Type B pancreatic cell (in vitro differentiated cells): ENCODE results near the gene GABRE. TPM values are rescaled to one million over a fixed set of nuclear protein-coding genes. Genes with fewer than 3 reads are reported as not detected.

Source experiments
- DNase-seq: peaks from one replicate; pipeline ENCODE4 v3.0.0; 2021; ENCODE audit warnings: mixed read lengths; ENCODE audit not compliant: unreplicated experiment; ENCODE audit errors: extremely low spot score
- H3K27ac Mint-ChIP-seq: 2 replicates; pipeline ENCODE4 v1.8.0; 2021; ENCODE audit warnings: mild to moderate bottlenecking, mixed read lengths
- H3K27me3 Mint-ChIP-seq: 2 replicates; pipeline ENCODE4 v1.8.0; 2021; ENCODE audit warnings: mixed read lengths
- H3K36me3 Mint-ChIP-seq: 2 replicates; pipeline ENCODE4 v1.8.0; 2021; ENCODE audit warnings: mixed read lengths
- H3K4me1 Mint-ChIP-seq: one replicate; pipeline ENCODE4 v1.8.0; 2021; ENCODE audit warnings: mixed read lengths; ENCODE audit not compliant: unreplicated experiment
- H3K4me3 Mint-ChIP-seq: 2 replicates; pipeline ENCODE4 v1.8.0; 2021; ENCODE audit warnings: mild to moderate bottlenecking, mixed read lengths
- H3K9me3 Mint-ChIP-seq: 2 replicates; pipeline ENCODE4 v1.8.0; 2021; ENCODE audit warnings: mixed read lengths
- microRNA-seq: library from miRNA; unstranded; fragments of <30 nt; microRNA quantifications from one replicate; pipeline ENCODE4, GENCODE V29; 2020
- total RNA-seq: library from RNA; stranded (reverse); gene quantifications from 2 replicates; pipeline ENCODE4 v1.2.1, GENCODE V29; 2021; ENCODE audit warnings: low replicate concordance
- TF ChIP-seq, protein P1 (sequence below): fragments of 200-600 bp; sonication (generic); conservative IDR thresholded peaks from 2 replicates; pipeline ENCODE4 v1.5.0; 2021; ENCODE audit warnings: antibody characterized with exemption, mild to moderate bottlenecking

The GABRE gene
- total RNA-seq, 1 donor from 2014 or later, result 9.9 TPM

DNA sequence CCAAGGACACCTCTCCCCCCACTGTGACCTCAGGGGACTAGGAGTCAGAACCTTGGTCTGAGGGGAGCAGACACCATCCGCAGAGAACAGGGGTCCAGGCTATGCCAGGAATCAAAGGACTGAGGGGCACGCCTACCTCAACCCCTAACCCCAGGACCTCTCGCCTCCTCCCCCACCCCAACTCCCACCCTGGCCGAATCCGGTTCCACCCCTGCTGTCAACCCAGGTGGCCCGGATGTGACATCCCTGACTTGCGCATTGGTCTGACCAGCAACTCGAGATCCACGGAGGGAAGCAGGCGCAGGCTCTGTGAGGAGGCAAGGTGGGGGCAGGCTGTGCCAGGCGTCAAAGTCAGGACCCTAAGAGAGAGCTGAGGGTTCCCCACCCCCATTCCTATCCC is 62.3 kb downstream of the GABRE start:
- TF ChIP-seq, protein P1, sequence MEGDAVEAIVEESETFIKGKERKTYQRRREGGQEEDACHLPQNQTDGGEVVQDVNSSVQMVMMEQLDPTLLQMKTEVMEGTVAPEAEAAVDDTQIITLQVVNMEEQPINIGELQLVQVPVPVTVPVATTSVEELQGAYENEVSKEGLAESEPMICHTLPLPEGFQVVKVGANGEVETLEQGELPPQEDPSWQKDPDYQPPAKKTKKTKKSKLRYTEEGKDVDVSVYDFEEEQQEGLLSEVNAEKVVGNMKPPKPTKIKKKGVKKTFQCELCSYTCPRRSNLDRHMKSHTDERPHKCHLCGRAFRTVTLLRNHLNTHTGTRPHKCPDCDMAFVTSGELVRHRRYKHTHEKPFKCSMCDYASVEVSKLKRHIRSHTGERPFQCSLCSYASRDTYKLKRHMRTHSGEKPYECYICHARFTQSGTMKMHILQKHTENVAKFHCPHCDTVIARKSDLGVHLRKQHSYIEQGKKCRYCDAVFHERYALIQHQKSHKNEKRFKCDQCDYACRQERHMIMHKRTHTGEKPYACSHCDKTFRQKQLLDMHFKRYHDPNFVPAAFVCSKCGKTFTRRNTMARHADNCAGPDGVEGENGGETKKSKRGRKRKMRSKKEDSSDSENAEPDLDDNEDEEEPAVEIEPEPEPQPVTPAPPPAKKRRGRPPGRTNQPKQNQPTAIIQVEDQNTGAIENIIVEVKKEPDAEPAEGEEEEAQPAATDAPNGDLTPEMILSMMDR, result no peak
- no peak overlapping the region for H3K27ac Mint-ChIP-seq
- no peaks in the 10 kb centered on the region for H3K36me3 Mint-ChIP-seq
- no peaks in the 10 kb centered on the region for H3K9me3 Mint-ChIP-seq
- DNase-seq, result no peak
- H3K4me1 Mint-ChIP-seq, result no peaks in the 10 kb centered on the region
- no peaks in the 10 kb centered on the region for H3K27me3 Mint-ChIP-seq
- no peak overlapping the region for H3K4me3 Mint-ChIP-seq

DNA sequence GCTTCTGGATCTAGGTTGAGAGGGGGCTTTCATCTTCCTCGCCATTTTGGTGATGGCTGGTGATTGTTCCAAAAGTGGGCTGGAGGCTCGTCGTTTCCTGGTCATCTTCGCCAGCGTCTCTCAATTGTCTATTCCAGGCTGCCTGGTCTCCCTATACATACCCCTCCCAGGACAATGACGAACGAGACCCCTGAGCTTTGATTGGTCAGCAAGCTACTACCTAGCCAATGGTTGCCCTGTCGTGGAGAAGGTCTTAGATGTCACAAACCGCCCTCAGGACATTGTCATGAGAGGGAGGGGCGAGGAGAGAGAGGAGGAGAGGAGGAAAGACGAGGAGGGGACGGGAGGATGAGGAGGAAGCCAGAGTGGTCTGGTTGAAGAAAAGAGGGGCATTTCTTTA is 69.5 kb downstream of the GABRE start:
- H3K36me3 Mint-ChIP-seq, result no peaks in the 10 kb centered on the region
- H3K9me3 Mint-ChIP-seq, result no peaks in the 10 kb centered on the region
- no peak overlapping the region for H3K4me3 Mint-ChIP-seq
- H3K4me1 Mint-ChIP-seq, result no peaks in the 10 kb centered on the region
- H3K27me3 Mint-ChIP-seq, result no peaks in the 10 kb centered on the region
- H3K27ac Mint-ChIP-seq, result no peak overlapping the region
- DNase-seq, result no peak
- TF ChIP-seq, protein P1, result no peak

Small RNA genes lying within 50 kb of the gene (microRNA-seq; reads per million reads assigned to microRNA genes)
- gene MIR224 (237 reads per million, percentile 70 among the genes with 10 or more reads in this experiment), gene MIR452 (85.6 reads per million, percentile 62 among the genes with 10 or more reads in this experiment)

Other genes starting within 250 kb of the GABRE start
- not detected in 2 replicates for gene CNGA2, start 239.9 kb downstream of the GABRE start, total RNA-seq
- not detected in 2 replicates for gene MAGEA4, start 61.8 kb downstream of the GABRE start, total RNA-seq
- not detected in 2 replicates for gene MAGEA10, start 163.9 kb upstream of the GABRE start, total RNA-seq